ENCODE measurements around the gene TRIO.

- TF ChIP-seq CTCF (IDR thresholded peaks at IDR 0.05) (no peak), POLR2AphosphoS5 (IDR thresholded peaks at IDR 0.05) (no peak), POLR2A (IDR thresholded peaks at IDR 0.05; ENCODE audit: low read depth) (no peak), EP300 (IDR thresholded peaks at IDR 0.05) (no peak)
Observed at GRCh38 chr5:14505310-14506139, 362.4 kb downstream of the TRIO start.
